HG02642 (cell line): ENCODE measurements around the gene IGSF21.

Experiments
- ATAC-seq: cut with Tn5 transposase; IDR thresholded peaks from one replicate; pipeline ENCODE4 v1.9.1; 2021; ENCODE audit warnings: mild to moderate bottlenecking; ENCODE audit not compliant: unreplicated experiment, poor library complexity

The IGSF21 gene

GRCh38 chr1:18246543-18246942, 138.9 kb downstream of the IGSF21 start:
- ATAC-seq, result no peak

- ATAC-seq, result no peak
Measured at GRCh38 chr1:18247151-18247550, 139.6 kb downstream of the IGSF21 start.

GRCh38 chr1:18249631-18250030, 142.0 kb downstream of the IGSF21 start:
- ATAC-seq, result no peak

- no peak for ATAC-seq
Measured at GRCh38 chr1:18253093-18253492, 145.5 kb downstream of the IGSF21 start.

- no peak for ATAC-seq
Measured at GRCh38 chr1:18256282-18257235, 149.0 kb downstream of the IGSF21 start.

DNA sequence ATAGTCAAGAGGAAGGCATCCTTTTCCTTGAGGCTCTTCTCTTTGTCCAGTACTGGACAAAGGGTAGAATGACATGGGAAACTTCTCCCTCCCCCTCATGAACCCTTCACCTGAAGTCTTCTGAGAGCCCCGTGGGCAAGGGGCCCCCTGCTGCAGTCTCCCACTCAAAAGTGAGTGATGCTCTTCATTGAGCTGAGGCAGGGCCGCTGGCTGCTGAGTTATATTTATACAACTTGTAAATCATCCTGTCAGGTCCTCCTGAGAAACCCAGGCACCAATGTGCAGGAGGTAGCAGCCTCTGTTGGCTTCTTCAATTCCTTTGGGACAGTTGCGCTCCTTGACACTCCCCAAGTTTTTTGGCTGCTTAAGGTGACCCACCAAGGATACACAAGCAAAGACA, 150.2 kb downstream of the IGSF21 start:
- ATAC-seq, result no peak

DNA sequence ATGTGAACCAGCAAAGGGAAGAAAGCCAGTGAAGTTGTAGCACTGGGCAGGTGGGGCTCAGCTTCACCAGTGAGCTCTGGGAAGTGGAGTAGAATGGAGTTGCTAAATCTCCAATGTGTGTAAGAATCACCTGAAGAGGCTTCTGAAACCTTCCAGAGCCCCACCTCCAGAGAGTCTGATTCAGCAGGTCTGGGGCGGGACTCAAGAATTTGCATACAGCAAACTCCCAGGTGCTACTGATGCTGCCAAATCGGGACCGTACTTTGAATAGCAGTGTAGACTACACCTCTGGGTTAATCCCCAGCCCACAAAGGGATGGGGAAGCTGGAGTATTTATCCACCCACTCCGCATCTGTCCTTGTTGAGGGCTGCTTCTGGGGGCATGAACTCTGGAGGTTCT, 154.3 kb downstream of the IGSF21 start:
- ATAC-seq, result no peak

GRCh38 chr1:18262726-18263125, 155.1 kb downstream of the IGSF21 start:
- ATAC-seq, result no peak

DNA sequence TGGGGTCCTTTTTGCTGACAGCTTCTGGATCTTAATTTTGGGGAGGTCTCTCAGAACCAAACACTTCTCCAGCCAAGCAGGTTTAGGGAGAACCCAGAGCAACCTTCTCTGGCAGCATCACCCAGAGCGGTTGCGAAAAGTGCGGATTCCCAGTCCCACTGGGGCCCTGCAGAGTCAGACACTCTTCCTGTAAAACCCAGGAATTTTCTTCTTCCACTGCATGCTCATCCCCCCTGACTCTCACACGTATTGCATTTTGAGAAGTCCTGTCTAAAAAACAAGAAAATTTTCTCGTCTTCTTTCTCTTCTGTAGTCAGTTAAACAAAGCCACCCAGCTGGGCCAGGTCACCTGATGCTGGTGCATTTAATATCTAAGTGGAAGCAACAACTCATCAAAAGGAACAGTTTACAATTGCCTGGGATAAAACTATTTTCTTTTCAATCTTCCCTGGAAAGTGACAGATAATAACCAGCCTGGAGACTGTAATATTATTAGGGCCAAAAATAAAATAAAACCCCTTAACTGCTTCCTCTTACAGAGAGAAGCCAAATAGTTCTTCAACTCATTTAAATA, 156.0 kb downstream of the IGSF21 start:
- no peak for ATAC-seq

- ATAC-seq, result no peak
Measured at GRCh38 chr1:18264450-18265039, 156.9 kb downstream of the IGSF21 start.

GRCh38 chr1:18265641-18266040, 158.0 kb downstream of the IGSF21 start:
- ATAC-seq, result no peak

DNA sequence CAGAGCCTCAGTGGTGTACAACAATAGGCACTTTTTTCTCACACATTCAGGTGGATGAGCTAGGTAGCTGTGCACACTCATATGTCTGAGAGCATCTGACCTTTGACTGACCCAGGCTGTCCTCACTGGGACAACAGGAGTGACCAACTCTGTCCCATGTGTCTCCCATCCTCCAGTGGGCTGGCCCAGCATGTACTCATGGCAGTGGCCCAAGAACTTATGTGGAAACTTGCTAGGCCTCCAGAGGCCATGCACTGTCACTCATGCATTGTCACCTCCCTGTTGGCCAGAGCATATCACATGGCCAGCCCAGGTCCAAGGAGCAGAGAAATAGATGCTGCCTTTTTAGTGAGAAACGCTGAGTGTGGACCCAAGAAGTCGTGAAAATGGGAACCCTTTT, 158.8 kb downstream of the IGSF21 start:
- ATAC-seq, result no peak

- ATAC-seq, result no peak
Measured at GRCh38 chr1:18271336-18271735, 163.7 kb downstream of the IGSF21 start.

DNA sequence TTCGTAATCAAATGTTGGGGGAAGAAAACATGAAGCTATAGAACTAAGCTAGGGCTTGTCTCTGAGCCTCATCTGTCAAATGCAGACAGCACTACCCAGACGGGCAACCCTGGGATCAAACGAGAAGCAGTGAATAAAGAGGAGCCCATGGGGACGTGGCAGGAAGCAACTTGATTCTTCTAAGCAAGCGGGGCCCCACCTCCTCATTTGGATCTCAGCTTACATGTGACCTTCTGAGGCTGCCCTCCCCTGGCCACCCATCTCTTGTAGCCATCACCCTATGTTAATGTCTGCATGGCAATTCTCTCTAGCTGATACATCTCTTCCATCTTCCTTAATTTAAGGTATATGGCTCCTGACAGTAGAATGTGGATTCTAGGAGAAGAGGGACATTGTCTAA, 171.3 kb downstream of the IGSF21 start:
- no peak for ATAC-seq

- ATAC-seq, result no peak
Measured at GRCh38 chr1:18279351-18280074, 171.9 kb downstream of the IGSF21 start.

GRCh38 chr1:18280956-18281355, 173.4 kb downstream of the IGSF21 start:
- no peak for ATAC-seq

GRCh38 chr1:18282851-18283600, 175.4 kb downstream of the IGSF21 start:
- ATAC-seq, result no peak

DNA sequence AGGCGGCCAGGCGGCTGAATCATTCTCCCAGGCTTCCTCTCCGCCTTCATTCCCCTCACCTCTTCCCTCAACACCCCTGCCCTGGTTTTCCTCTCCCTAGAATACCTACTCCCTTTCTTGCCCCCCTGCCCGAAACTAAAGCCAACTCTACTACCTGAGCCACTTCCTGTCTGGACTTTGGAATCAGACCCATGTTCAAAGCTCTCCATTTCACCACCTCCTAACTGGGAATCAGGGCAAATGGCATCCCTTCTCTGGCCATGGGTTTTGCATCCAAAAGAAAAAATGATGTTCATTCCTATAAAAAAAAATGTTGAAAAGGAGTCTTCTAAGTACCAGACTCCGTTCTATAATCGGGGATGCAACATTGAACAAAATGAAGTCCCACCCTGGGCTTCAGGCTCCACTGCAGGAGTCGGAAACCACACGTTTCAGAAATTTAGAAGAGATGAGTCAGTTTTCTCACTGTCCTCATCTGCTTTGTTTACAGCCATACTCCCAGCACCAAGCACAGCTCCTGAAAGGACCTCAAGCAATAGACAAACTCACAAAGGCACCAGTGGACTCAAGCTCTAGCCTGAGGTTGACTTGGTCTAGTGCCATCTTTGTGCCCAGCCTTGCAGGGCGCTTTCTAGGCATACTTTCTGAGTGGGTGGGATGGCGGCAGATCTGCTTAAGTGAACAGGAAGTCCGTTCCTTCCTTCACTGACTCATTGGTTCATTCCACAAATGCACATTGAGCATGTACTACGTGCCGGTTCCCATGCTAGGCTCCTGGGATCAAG, 176.2 kb downstream of the IGSF21 start:
- no peak for ATAC-seq

DNA sequence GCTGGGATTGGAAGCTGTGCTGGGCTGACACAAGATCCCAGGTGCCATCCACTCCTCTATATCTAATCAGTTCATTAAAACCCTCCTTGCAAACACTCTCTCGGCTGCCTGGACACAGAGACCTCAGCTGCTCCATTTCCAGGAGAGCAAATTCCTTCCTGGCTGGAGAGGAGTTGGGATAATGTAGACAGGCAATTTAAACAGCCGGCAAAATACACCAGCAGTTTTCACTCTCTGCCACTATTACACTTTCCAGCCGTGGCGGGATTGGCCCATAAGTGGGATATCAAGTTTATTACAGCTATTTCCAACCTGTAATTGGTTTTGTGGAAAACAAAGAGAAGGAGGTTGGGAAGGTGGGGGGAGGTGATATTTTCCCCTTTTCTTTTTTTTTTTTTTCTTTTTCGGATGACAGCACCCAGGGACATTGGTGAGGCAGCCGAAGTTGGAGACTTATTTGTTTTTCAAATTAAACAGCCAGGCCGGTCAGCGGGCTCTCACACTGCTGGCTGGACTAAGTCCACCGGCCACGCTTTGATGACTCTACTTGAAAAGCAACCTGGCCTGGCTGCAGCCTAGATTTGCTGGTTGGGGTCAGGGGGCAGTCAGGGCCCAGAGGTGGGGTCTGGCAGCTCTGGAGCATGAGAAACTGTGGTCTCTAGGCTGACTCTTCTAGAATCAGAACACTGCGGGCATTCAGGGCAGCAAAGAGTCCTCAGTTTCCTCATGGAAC, 177.4 kb downstream of the IGSF21 start:
- ATAC-seq, result no peak
